RWPE1 (cell line): ENCODE data around the gene PEX26.

Experiments
- CTCF ChIA-PET: fragments of 350-600 bp; sonication (Branson Sonifier 250); formaldehyde crosslinking; extraction: SDS; loops from one replicate; lab custom pipeline; 2021; lab: Yijun Ruan, JAX
- POLR2A ChIA-PET: fragments of 400-600 bp; formaldehyde crosslinking; extraction: SDS; loops from one replicate; lab custom pipeline; 2020; ENCODE audit warnings: antibody characterized with exemption; ENCODE audit not compliant: low non-redundant PET; lab: Yijun Ruan, JAX
- DNase-seq: peaks from one replicate; pipeline ENCODE4 v3.0.0; 2012; ENCODE audit warnings: low spot score
- H3K27ac ChIP-seq: fragments of 450-650 bp; 2 replicates; pipeline ENCODE4 v1.5.1; 2017
- TF ChIP-seq, protein P1 (sequence below): fragments of 450-650 bp; conservative IDR thresholded peaks from 2 replicates; pipeline ENCODE4 v1.5.1; 2017; ENCODE audit warnings: low read depth, mild to moderate bottlenecking

PEX26 gene

DNA sequence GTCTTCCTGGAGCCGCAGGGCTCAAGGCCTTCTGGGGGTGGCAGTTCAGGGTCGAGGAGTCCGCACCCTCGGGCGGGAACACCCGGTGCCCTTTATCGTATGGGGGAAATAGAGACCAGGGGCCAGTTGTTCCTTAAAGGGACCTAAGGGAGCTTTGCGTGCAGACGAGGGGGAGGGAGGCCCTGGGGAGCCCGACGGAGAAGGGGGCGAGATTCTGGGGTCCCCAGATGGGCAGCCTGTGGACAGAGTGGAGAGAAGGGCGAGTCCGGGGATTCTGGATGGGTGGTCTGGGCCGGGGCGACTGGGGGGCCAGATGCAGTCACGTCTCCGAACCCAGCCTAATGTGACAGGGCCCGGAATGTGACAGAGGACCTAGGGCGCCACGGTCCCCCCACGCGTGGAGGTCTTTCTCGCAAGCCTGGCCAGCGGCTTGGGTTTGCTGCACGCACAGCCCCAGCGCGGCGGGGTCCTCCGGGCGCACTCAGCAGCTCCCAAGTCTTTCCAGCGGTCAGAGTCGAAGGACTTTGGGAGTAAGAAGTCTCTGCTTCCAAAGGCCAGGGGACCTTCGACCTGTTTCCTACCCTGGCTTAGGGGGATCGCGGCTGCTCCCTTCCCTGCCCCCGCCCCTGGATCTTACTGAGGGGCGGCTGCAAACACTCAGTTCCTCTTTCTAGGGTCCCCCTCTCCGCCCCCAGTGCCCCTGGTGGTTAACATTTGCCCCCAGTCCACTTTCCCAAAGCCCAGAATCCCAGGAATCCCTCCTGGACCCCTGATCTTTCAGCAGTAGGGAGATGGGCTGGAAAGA, 33.4 kb downstream of the PEX26 start:
- POLR2A ChIA-PET, result no interaction called here
- no peak for DNase-seq
- no peak overlapping the region for H3K27ac ChIP-seq
- CTCF ChIA-PET, result no interaction called here
- TF ChIP-seq, protein P1, sequence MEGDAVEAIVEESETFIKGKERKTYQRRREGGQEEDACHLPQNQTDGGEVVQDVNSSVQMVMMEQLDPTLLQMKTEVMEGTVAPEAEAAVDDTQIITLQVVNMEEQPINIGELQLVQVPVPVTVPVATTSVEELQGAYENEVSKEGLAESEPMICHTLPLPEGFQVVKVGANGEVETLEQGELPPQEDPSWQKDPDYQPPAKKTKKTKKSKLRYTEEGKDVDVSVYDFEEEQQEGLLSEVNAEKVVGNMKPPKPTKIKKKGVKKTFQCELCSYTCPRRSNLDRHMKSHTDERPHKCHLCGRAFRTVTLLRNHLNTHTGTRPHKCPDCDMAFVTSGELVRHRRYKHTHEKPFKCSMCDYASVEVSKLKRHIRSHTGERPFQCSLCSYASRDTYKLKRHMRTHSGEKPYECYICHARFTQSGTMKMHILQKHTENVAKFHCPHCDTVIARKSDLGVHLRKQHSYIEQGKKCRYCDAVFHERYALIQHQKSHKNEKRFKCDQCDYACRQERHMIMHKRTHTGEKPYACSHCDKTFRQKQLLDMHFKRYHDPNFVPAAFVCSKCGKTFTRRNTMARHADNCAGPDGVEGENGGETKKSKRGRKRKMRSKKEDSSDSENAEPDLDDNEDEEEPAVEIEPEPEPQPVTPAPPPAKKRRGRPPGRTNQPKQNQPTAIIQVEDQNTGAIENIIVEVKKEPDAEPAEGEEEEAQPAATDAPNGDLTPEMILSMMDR, result no peak

DNA sequence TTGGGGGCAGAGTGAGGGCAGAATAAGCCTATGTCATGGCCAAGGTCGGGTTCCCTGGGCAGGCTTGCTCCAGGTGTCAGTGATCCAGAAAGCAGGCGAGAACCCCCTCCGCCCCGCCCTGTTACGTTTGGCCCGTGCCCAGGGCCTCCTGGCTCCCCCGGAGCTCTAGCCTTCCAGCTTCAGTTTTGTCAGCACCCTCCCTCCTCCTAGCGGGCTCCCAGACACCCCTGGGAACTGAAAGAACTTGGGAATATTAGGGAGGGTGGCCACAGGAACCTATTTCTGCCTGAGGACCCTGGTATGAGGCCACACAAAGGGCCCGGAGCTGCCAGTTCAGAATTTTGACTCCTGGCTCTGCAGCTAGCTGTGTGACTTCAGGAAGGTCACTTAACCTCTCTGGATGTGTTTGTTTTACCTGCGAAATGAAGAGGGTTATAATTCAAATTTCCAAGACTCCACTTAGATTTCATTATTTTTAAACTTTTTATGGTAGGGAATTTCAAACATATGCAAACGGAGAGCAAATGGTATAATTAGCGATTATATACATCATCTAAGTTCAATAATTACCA, 34.1 kb downstream of the PEX26 start:
- no peak overlapping the region for H3K27ac ChIP-seq
- DNase-seq, result no peak
- ChIA-PET CTCF (no interaction called here), POLR2A (no interaction called here)
- TF ChIP-seq, protein P1, result no peak

DNA sequence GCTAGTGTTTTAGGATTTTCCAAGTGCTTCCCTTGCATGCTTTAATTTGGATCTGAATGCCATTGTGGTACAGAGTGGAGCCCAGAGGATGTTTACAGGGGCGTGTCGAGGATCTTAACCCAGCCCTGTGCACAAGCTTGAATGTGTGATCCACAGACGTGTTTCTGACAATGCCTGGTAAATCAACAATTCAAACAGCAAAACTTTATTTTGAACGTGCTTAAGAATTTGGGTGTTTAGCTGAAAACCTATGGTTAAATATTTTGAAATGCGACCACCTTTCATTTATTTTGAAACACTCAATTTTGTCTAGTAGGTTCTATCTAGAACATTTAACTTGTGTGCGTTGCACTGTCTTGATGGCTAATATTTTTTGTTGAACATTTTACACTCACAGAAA, 34.6 kb downstream of the PEX26 start:
- H3K27ac ChIP-seq, result no peak overlapping the region
- ChIA-PET POLR2A (no interaction called here), CTCF (no interaction called here)
- DNase-seq, result no peak
- TF ChIP-seq, protein P1, result no peak

DNA sequence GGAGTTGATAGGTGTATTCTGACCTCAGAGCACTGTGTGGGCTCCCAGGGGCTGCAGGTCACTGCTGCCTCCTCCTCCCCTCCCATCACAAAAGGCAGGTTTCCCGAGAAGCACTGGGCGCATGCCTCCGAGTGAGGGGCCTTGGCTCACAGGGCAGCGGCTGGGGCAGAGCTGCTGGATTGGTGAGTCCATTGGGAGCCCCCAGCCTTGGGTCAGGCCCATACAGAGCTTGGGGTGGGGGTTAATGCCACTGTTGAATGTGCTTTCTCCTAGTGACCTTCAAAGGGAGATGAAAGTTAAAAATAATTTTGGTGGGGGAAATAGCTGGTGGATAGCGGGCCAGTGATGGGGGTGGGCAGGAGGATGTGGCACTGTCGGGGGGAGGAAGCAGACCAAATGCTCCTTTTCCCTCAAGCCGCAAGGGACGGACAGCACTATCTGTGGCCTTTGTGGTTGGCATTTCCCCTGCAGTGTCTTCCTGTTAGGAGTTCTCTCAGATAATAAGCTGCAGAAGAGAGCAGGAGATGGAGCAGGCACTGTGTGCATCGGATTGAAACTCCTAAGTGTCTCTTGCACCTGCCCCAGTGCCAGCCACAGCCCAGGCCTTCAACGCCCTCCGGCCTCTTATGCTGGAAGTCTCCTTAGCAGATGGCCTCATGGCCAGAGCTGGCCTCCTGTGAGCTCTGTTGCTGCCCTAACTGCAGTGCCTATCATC, 36.0 kb downstream of the PEX26 start:
- ChIA-PET CTCF (no interaction called here), POLR2A (no interaction called here)
- DNase-seq, result no peak
- TF ChIP-seq, protein P1, result no peak
- H3K27ac ChIP-seq, result no peak overlapping the region

DNA sequence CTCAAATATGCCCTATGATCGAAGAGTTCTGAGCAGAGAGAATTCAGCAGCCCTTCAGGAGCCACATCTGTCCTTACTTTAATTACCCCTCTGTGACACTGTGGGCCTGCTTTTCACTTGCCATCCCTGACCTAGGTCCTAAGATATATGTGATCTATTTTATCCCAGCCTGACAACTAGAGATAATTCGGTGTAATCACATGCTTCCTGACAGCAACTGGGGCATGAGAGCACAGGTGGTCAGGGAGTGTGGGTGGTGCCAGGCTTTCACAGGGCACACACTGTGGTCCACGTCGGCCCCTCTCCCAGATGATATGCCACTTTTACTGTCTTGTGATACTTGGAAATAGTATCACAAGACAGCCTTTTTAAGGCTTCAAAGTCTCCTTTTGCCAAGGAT, 36.7 kb downstream of the PEX26 start:
- H3K27ac ChIP-seq, result no peak overlapping the region
- CTCF ChIA-PET, result no interaction called here
- no peak for DNase-seq
- POLR2A ChIA-PET, result no interaction called here
- TF ChIP-seq, protein P1, result no peak

DNA sequence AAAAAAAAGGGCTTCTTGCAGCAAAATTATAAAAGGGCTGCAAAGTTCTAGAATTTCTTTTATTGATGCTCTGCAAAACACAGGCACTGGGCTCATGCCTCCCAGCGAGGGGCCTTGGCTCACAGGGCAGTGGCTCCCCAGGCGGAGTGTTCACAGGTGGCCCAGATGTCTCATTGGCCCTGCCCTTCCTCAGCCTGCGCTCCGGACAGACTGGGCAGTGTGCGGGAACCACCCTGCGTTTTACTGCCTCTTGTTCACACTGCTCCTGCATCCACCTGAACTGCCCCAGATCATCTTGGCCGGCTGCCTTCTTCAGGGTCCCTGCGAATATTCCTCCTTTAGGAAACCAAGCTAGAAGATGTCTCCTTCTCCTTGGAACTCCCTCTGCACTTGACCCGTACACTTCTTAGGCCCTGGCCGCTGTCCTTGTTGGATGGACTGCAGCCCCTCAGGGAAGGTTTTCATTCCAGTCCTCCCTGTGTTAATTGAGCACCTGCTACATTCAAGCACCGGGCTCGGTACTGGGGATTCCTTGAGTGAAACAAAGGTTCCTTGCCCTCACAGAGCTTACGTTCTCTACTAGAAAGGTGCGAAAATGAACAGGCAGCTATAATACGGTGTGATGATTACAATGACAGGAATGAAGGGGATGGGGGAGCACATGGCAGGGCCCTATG, 37.3 kb downstream of the PEX26 start:
- no peak overlapping the region for H3K27ac ChIP-seq
- CTCF ChIA-PET, result no interaction called here
- TF ChIP-seq, protein P1, result no peak
- POLR2A ChIA-PET, result no interaction called here
- DNase-seq, result no peak
